Endothelial cell (in vitro differentiated cells): Measurements from ENCODE around the gene DROSHA. TPM values are rescaled to one million over a fixed set of nuclear protein-coding genes. Genes with fewer than 3 reads are reported as not detected.
"Not testable (repeated sequence)": the region's sequence is repeated elsewhere in the genome, so short reads cannot be mapped to it uniquely, and the experiment has no call there.

Experiments used
- DNase-seq: peaks from one replicate; pipeline ENCODE4 v3.0.0; 2021; ENCODE audit warnings: low spot score
- H3K27ac Mint-ChIP-seq: one replicate; pipeline ENCODE4 v1.8.0; 2021; ENCODE audit warnings: mixed read lengths, inconsistent platforms; ENCODE audit not compliant: unreplicated experiment
- H3K27me3 Mint-ChIP-seq: one replicate; pipeline ENCODE4 v1.8.0; 2021; ENCODE audit warnings: mild to moderate bottlenecking, moderate library complexity, mixed read lengths, inconsistent platforms; ENCODE audit not compliant: unreplicated experiment
- H3K36me3 Mint-ChIP-seq: one replicate; pipeline ENCODE4 v1.8.0; 2021; ENCODE audit warnings: mild to moderate bottlenecking, low read depth, mixed read lengths, inconsistent platforms; ENCODE audit not compliant: unreplicated experiment
- H3K4me1 Mint-ChIP-seq: one replicate; pipeline ENCODE4 v1.8.0; 2021; ENCODE audit warnings: mild to moderate bottlenecking, mixed read lengths, inconsistent platforms; ENCODE audit not compliant: unreplicated experiment
- H3K4me3 Mint-ChIP-seq: one replicate; pipeline ENCODE4 v1.8.0; 2021; ENCODE audit warnings: mild to moderate bottlenecking, mixed read lengths, inconsistent platforms; ENCODE audit not compliant: unreplicated experiment
- H3K9me3 Mint-ChIP-seq: one replicate; pipeline ENCODE4 v1.8.0; 2021; ENCODE audit warnings: mixed read lengths, inconsistent platforms; ENCODE audit not compliant: unreplicated experiment
- CTCF ChIP-seq: fragments of 200-600 bp; sonication (generic); IDR thresholded peaks from one replicate; pipeline ENCODE4 v1.5.0; 2021; ENCODE audit warnings: antibody characterized with exemption; ENCODE audit not compliant: unreplicated experiment
- total RNA-seq: library from RNA; stranded (reverse); fragmentation: NEBNext Ultra II Directional; extraction: Animal tissue kit (Norgen Biotek cat#: 25700); gene quantifications from one replicate; pipeline ENCODE4 v1.2.1, GENCODE V29; 2021; ENCODE audit not compliant: unreplicated experiment

Gene DROSHA
- total RNA-seq, 1 donor from 2014 or later: 98.2 TPM

GRCh38 chr5:31573494-31574142 is 41.7 kb upstream of the DROSHA start:
- DNase-seq: no peak
- Mint-ChIP-seq H3K4me1 (no peaks in the 10 kb centered on the region), H3K27ac (no peak overlapping the region), H3K36me3 (no peaks in the 10 kb centered on the region), H3K9me3 (no peaks in the 10 kb centered on the region), H3K4me3 (no peak overlapping the region), H3K27me3 (no peaks in the 10 kb centered on the region)
- TF ChIP-seq CTCF: no peak

GRCh38 chr5:31569068-31569467 is 37.2 kb upstream of the DROSHA start:
- peaks cover 2% of the 10 kb centered on the region for H3K27me3 Mint-ChIP-seq
- H3K4me1 Mint-ChIP-seq: no peaks in the 10 kb centered on the region
- H3K9me3 Mint-ChIP-seq: peaks cover 15% of the 10 kb centered on the region
- no peak overlapping the region for H3K27ac Mint-ChIP-seq
- TF ChIP-seq CTCF: no peak
- no peak overlapping the region for H3K4me3 Mint-ChIP-seq
- H3K36me3 Mint-ChIP-seq: peaks cover 18% of the 10 kb centered on the region
- DNase-seq: no peak

GRCh38 chr5:31568302-31568835 is 36.5 kb upstream of the DROSHA start:
- DNase-seq: no peak
- peaks cover 17% of the 10 kb centered on the region for H3K9me3 Mint-ChIP-seq
- peaks cover 20% of the 10 kb centered on the region for H3K36me3 Mint-ChIP-seq
- no peaks in the 10 kb centered on the region for H3K4me1 Mint-ChIP-seq
- peaks cover 2% of the 10 kb centered on the region for H3K27me3 Mint-ChIP-seq
- no peak overlapping the region for H3K4me3 Mint-ChIP-seq
- no peak for TF ChIP-seq CTCF
- no peak overlapping the region for H3K27ac Mint-ChIP-seq

GRCh38 chr5:31566362-31566761 is 34.5 kb upstream of the DROSHA start:
- peaks cover 20% of the 10 kb centered on the region for H3K36me3 Mint-ChIP-seq
- DNase-seq, H3K4me1 Mint-ChIP-seq, H3K27me3 Mint-ChIP-seq, H3K4me3 Mint-ChIP-seq, H3K27ac Mint-ChIP-seq: not testable (repeated sequence)
- peaks cover 17% of the 10 kb centered on the region for H3K9me3 Mint-ChIP-seq

GRCh38 chr5:31563216-31563615 is 31.3 kb upstream of the DROSHA start:
- no peak for DNase-seq
- H3K36me3 Mint-ChIP-seq: peaks cover 20% of the 10 kb centered on the region
- H3K27me3 Mint-ChIP-seq: peaks cover 2% of the 10 kb centered on the region
- H3K27ac Mint-ChIP-seq: no peak overlapping the region
- TF ChIP-seq CTCF: no peak
- no peak overlapping the region for H3K4me3 Mint-ChIP-seq
- H3K4me1 Mint-ChIP-seq: no peaks in the 10 kb centered on the region
- H3K9me3 Mint-ChIP-seq: peaks cover 17% of the 10 kb centered on the region
